ENCODE data around the gene ARHGAP20. TPM values are rescaled to one million over a fixed set of nuclear protein-coding genes. Genes with fewer than 3 reads are reported as not detected.

Gene ARHGAP20
- total and polyA plus RNA-seq, 2 of the 8 experiments (the other 6 are each of a cell fraction or from before 2014, with no cell fraction given) = 0.05 to 0.28 TPM

- no peak for TF ChIP-seq RNF2 (IDR thresholded peaks at IDR 0.05; ENCODE audit: borderline replicate concordance, low read depth, low read length, missing control alignments, poor library complexity, severe bottlenecking)
Observed at GRCh38 chr11:110587129-110587528, 125.1 kb downstream of the ARHGAP20 start (continued).

Data from H1 (cell line).